Measurements from ENCODE around the gene TRAPPC5. TPM values are rescaled to one million over a fixed set of nuclear protein-coding genes. Genes with fewer than 3 reads are reported as not detected.

TRAPPC5 gene
- polyA plus RNA-seq, 1 donor = 36.6 TPM

GRCh38 chr19:7699417-7700401 is 19.1 kb downstream of the TRAPPC5 start:
- DNase-seq (ENCODE audit: low read depth) = no peak

GRCh38 chr19:7701049-7701653 is 20.5 kb downstream of the TRAPPC5 start:
- DNase-seq (ENCODE audit: low read depth) = no peak

- DNase-seq (ENCODE audit: low read depth) = no peak
These were observed 21.2 kb downstream of the TRAPPC5 start, which contains the start of gene FCER2 for GRCh38 chr19:7701654-7702457. TSS of gene FCER2 (minus strand) at chr19:7702131. CDS start at chr19:7699760, 2,371 bp downstream.

GRCh38 chr19:7703332-7703731 is 22.7 kb downstream of the TRAPPC5 start:
- no peak for DNase-seq (ENCODE audit: low read depth)

GRCh38 chr19:7704280-7705060 is 23.8 kb downstream of the TRAPPC5 start:
- DNase-seq (ENCODE audit: low read depth) = no peak

- no peak for DNase-seq (ENCODE audit: low read depth)
These were observed 25.0 kb downstream of the TRAPPC5 start for GRCh38 chr19:7705387-7706187.

- DNase-seq (ENCODE audit: low read depth) = no peak
These were observed 25.7 kb downstream of the TRAPPC5 start for GRCh38 chr19:7706188-7706954.

- DNase-seq (ENCODE audit: low read depth) = no peak
These were observed 26.4 kb downstream of the TRAPPC5 start for GRCh38 chr19:7706955-7707456.

- DNase-seq (ENCODE audit: low read depth) = no peak
These were observed 29.4 kb downstream of the TRAPPC5 start for GRCh38 chr19:7709932-7710460.

- DNase-seq (ENCODE audit: low read depth) = no peak
These were observed 30.0 kb downstream of the TRAPPC5 start for GRCh38 chr19:7710616-7711015.

GRCh38 chr19:7715671-7716070 is 35.0 kb downstream of the TRAPPC5 start:
- no peak for DNase-seq (ENCODE audit: low read depth)

GRCh38 chr19:7716762-7717161 is 36.1 kb downstream of the TRAPPC5 start:
- DNase-seq (ENCODE audit: low read depth) = no peak

- no peak for DNase-seq (ENCODE audit: low read depth)
These were observed 38.0 kb downstream of the TRAPPC5 start for GRCh38 chr19:7718668-7719067.

GRCh38 chr19:7720351-7720750 is 39.7 kb downstream of the TRAPPC5 start:
- no peak for DNase-seq (ENCODE audit: low read depth)

- no peak for DNase-seq (ENCODE audit: low read depth)
These were observed 41.6 kb downstream of the TRAPPC5 start for GRCh38 chr19:7722231-7722651.

GRCh38 chr19:7725791-7726190 is 45.2 kb downstream of the TRAPPC5 start:
- no peak for DNase-seq (ENCODE audit: low read depth)

GRCh38 chr19:7729211-7729610 is 48.6 kb downstream of the TRAPPC5 start:
- no peak for DNase-seq (ENCODE audit: low read depth)

GRCh38 chr19:7729831-7730285 is 49.2 kb downstream of the TRAPPC5 start:
- no peak for DNase-seq (ENCODE audit: low read depth)

Data from forelimb muscle (tissue), 1 donor.